SK-N-SH (cell line): ENCODE measurements around the gene CCDC174. TPM values are rescaled to one million over a fixed set of nuclear protein-coding genes. Genes with fewer than 3 reads are reported as not detected.

Source experiments
- CTCF ChIA-PET: fragments of 300-600, 350-600 bp; formaldehyde crosslinking; extraction: SDS; loops from one replicate; lab custom pipeline; 2021; lab: Yijun Ruan, JAX
- POLR2A ChIA-PET: fragments of 350-600 bp; sonication (Branson Sonifier 250); formaldehyde crosslinking; extraction: SDS; loops from one replicate; lab custom pipeline; 2020; ENCODE audit warnings: antibody characterized with exemption, inconsistent platforms; lab: Yijun Ruan, JAX
- DNase-seq: peaks from one replicate; pipeline ENCODE4 v3.0.0; 2012
- H2AFZ ChIP-seq: fragments of 200-600 bp; sonication (generic); 2 replicates; pipeline ENCODE4 v1.8.1; 2016; ENCODE audit warnings: antibody characterized with exemption, mild to moderate bottlenecking, low read depth
- H3F3A ChIP-seq: fragments of 200-600 bp; sonication (generic); replicated peaks from 2 replicates; pipeline ENCODE3; 2016; ENCODE audit warnings: antibody characterized with exemption, mild to moderate bottlenecking; ENCODE audit not compliant: insufficient read depth
- H3K27ac ChIP-seq, 2 experiments: fragments of 200-500 bp in 1 of 2; fragments of 200-600 bp in 1 of 2; sonication (Bioruptor generic) in 1 of 2; sonication (generic), shearing (Covaris generic) in 1 of 2; 2 replicates each; pipeline versions ENCODE4 v1.5.1 to v1.6.1; 2014 to 2016; ENCODE audit warnings: low read depth in 2 of 2, inconsistent platforms in 1 of 2, low read length in 1 of 2, mild to moderate bottlenecking in 1 of 2, mixed read lengths in 1 of 2
- H3K27me3 ChIP-seq: fragments of 200-600 bp; sonication (generic), shearing (Covaris generic); 2 replicates; pipeline ENCODE4 v1.6.1; 2016; ENCODE audit warnings: mixed run types; ENCODE audit not compliant: insufficient read depth
- H3K36me3 ChIP-seq, 2 experiments: fragments of 200-500 bp in 1 of 2; fragments of 200-600 bp in 1 of 2; sonication (Bioruptor generic) in 1 of 2; sonication (generic) in 1 of 2; replicated peaks in 1 of 2; 2 replicates each; pipeline versions ENCODE3 to v1.5.1; 2014 to 2016; ENCODE audit warnings: low read length in 1 of 2, mild to moderate bottlenecking in 1 of 2; ENCODE audit not compliant: insufficient read depth in 2 of 2, control insufficient read depth in 1 of 2
- H3K4me1 ChIP-seq, 2 experiments: fragments of 200-500 bp in 1 of 2; fragments of 200-600 bp in 1 of 2; sonication (Bioruptor generic) in 1 of 2; sonication (generic), shearing (Covaris generic) in 1 of 2; 2 replicates each; pipeline versions ENCODE4 v1.5.1 to v1.6.1; 2014 to 2016; ENCODE audit warnings: low read depth in 1 of 2, low read length in 1 of 2, mixed run types in 1 of 2; ENCODE audit not compliant: insufficient read depth in 2 of 2, control insufficient read depth in 1 of 2
- H3K4me2 ChIP-seq: fragments of 200-600 bp; sonication (generic), shearing (Covaris generic); 2 replicates; pipeline ENCODE4 v1.6.1; 2017; ENCODE audit warnings: mixed run types
- H3K4me3 ChIP-seq, 2 experiments: fragments of 200-500 bp in 1 of 2; fragments of 200-600 bp in 1 of 2; sonication (Bioruptor generic) in 1 of 2; sonication (generic), shearing (Covaris generic) in 1 of 2; 2 replicates each; pipeline versions ENCODE4 v1.5.1 to v1.8.1; 2014 to 2016; ENCODE audit warnings: low read depth in 2 of 2, inconsistent platforms in 1 of 2, low read length in 1 of 2, mild to moderate bottlenecking in 1 of 2, mixed read lengths in 1 of 2, moderate library complexity in 1 of 2
- H3K79me2 ChIP-seq: fragments of 200-600 bp; sonication (generic); 2 replicates; pipeline ENCODE4 v1.8.1; 2017; ENCODE audit warnings: mild to moderate bottlenecking; ENCODE audit not compliant: insufficient read depth
- H3K9ac ChIP-seq: fragments of 200-600 bp; sonication (generic); 2 replicates; pipeline ENCODE4 v1.6.1; 2017; ENCODE audit warnings: mixed run types
- H3K9me2 ChIP-seq: fragments of 200-600 bp; sonication (generic); 2 replicates; pipeline ENCODE4 v1.6.1; 2017; ENCODE audit warnings: mixed run types
- H3K9me3 ChIP-seq: fragments of 200-600 bp; sonication (generic); 2 replicates; pipeline ENCODE4 v1.6.1; 2017; ENCODE audit warnings: mixed run types, mild to moderate bottlenecking, moderate library complexity
- H4K20me1 ChIP-seq: fragments of 200-600 bp; sonication (generic); 2 replicates; pipeline ENCODE4 v1.6.1; 2017; ENCODE audit warnings: mild to moderate bottlenecking, mixed run types; ENCODE audit not compliant: insufficient read depth
- GATA2 ChIP-seq: sonication (generic); formaldehyde crosslinking; IDR thresholded peaks from 2 replicates; pipeline ENCODE4 v1.5.0; 2020; ENCODE audit warnings: mild to moderate bottlenecking, missing genetic modification reagents
- JUND ChIP-seq: IDR thresholded peaks from 2 replicates; pipeline ENCODE4 v1.4.0; 2012
- NFIC ChIP-seq: IDR thresholded peaks from 2 replicates; pipeline ENCODE4 v1.4.0; 2012; ENCODE audit warnings: borderline replicate concordance
- USF1 ChIP-seq: IDR thresholded peaks from 2 replicates; pipeline ENCODE4 v1.4.0; 2012; ENCODE audit warnings: low read depth, borderline replicate concordance
- YY1 ChIP-seq: IDR thresholded peaks from 2 replicates; pipeline ENCODE4 v1.4.0; 2012; ENCODE audit warnings: low read depth, mild to moderate bottlenecking
- WGBS: methylation state at CpG from one replicate; pipeline ENCODE4 v1.1.6; 2017; ENCODE audit warnings: low lambda C conversion rate; 5-methylcytosine and 5-hydroxymethylcytosine counted together
- polyA plus RNA-seq, 3 experiments: library from polyadenylated mRNA; depleted of rRNA; stranded (reverse); fragments of >200 nt; gene quantifications; 2 replicates each; pipeline ENCODE4 v1.2.3, GENCODE V29; 2012
- TF ChIP-seq, protein P1 (sequence below): fragments of 150-350 bp; IDR thresholded peaks from 2 replicates; pipeline ENCODE4 v1.6.1; 2016; ENCODE audit warnings: mild to moderate bottlenecking, low read depth, low read length

Gene CCDC174
- polyA plus RNA-seq, 1 of the 3 experiments (the other 2 are of a cell fraction): 6.6 TPM

GRCh38 chr3:14646589-14647413, 4.8 kb upstream of the CCDC174 start:
- Histone ChIP-seq H3K9me3 (no peaks in the 10 kb centered on the region), H3K79me2 (peaks cover 7% of the 10 kb centered on the region; the same call in 1 of the 2 replicates), H3K27ac (no peak overlapping the region), H3K9me2 (no peaks in the 10 kb centered on the region), H3F3A (peaks cover 4% of the 10 kb centered on the region), H3K4me1 (peaks cover 0 to 7% of the 10 kb centered on the region in 2 experiments; a peak in 1 of 4 replicates), H3K36me3 (no peaks in the 10 kb centered on the region), H4K20me1 (no peaks in the 10 kb centered on the region), H3K27me3 (peaks cover 7% of the 10 kb centered on the region; the same call in 1 of the 2 replicates), H2AFZ (no peak overlapping the region), H3K4me2 (no peak overlapping the region), H3K9ac (no peak overlapping the region), H3K4me3 (no peak overlapping the region)
- CTCF ChIA-PET: interaction anchor here (2.0 kb wide), 1 partner anchor 11 kb away, joined by 6 read pairs; no protein-coding TSS in a partner anchor
- no peak for DNase-seq
- 81% methylated on average over 9 of the region's 9 CpGs for WGBS
- POLR2A ChIA-PET: no interaction called here
- TF ChIP-seq JUND (no peak), YY1 (no peak), NFIC (no peak), USF1 (no peak)

GRCh38 chr3:14647976-14648955, 3.3 kb upstream of the CCDC174 start:
- H3K27me3 ChIP-seq: 0 out of 2 replicates have a peak, but pooled peaks cover 1% of the 10 kb centered on the region
- H3K27ac ChIP-seq: no peak overlapping the region
- peaks cover 4% of the 10 kb centered on the region for H3F3A ChIP-seq
- no peaks in the 10 kb centered on the region for H3K9me2 ChIP-seq
- H4K20me1 ChIP-seq: no peaks in the 10 kb centered on the region
- H3K9me3 ChIP-seq: no peaks in the 10 kb centered on the region
- H3K79me2 ChIP-seq: peaks cover 21% of the 10 kb centered on the region
- H3K4me2 ChIP-seq: no peak overlapping the region
- no peak for DNase-seq
- no peaks in the 10 kb centered on the region for H3K36me3 ChIP-seq
- H2AFZ ChIP-seq: no peak overlapping the region
- H3K4me3 ChIP-seq: no peak overlapping the region
- no peak overlapping the region for H3K9ac ChIP-seq
- TF ChIP-seq GATA2 (CRISPR knock-in tag): no peak
- TF ChIP-seq, protein P1, sequence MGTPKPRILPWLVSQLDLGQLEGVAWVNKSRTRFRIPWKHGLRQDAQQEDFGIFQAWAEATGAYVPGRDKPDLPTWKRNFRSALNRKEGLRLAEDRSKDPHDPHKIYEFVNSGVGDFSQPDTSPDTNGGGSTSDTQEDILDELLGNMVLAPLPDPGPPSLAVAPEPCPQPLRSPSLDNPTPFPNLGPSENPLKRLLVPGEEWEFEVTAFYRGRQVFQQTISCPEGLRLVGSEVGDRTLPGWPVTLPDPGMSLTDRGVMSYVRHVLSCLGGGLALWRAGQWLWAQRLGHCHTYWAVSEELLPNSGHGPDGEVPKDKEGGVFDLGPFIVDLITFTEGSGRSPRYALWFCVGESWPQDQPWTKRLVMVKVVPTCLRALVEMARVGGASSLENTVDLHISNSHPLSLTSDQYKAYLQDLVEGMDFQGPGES: no peak
- ChIA-PET CTCF (interaction anchor here (2.0 kb wide), 1 partner anchor 13 kb away, joined by 6 read pairs; no protein-coding TSS in a partner anchor), POLR2A (no interaction called here)
- H3K4me1 ChIP-seq: peaks cover 9 to 14% of the 10 kb centered on the region in 2 experiments; a peak in 3 of 4 replicates
- 82% methylated on average over 19 of the region's 19 CpGs for WGBS
